Fibroblast of villous mesenchyme (primary cell): ENCODE data around the gene SLIRP. TPM values are rescaled to one million over a fixed set of nuclear protein-coding genes. Genes with fewer than 3 reads are reported as not detected.

Experiments used
- DNase-seq: peaks from one replicate; pipeline ENCODE4 v3.0.0-alpha.2; 2010; ENCODE audit warnings: low read depth
- H3K4me3 ChIP-seq: 2 replicates; pipeline ENCODE4 v1.5.1; 2011; ENCODE audit warnings: low read depth, mild to moderate bottlenecking, low read length
- total RNA-seq: library from RNA; depleted of rRNA; stranded (reverse); fragments of >200 nt; gene quantifications from 2 replicates; pipeline ENCODE4 v1.2.3, GENCODE V29; 2012
- TF ChIP-seq, protein P1 (sequence below): IDR thresholded peaks from 2 replicates; pipeline ENCODE4 v1.5.1; 2012; ENCODE audit warnings: low read depth, mild to moderate bottlenecking, low read length; ENCODE audit not compliant: insufficient read depth

Gene SLIRP
- total RNA-seq, 1 donor, result 108 TPM

DNA sequence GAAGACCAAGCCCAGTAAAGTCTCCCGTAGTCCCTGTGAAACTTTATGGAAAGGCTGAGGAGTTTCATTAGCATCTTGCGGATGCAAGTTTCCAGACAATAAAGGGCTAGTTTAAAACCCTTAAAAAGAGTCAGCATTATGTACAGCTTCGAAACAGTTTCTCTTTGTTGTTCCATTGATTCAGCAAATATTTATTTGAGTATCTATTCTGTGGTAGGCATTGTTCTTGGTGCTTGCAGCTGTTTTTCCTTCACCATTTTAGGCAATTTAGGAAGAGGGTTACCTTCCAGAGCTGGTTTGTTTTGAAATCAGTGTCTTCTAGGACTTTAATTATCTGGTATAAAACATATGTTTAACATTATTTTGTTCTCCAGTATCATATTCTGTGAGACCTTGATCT is 1.5 kb downstream of the SLIRP start:
- DNase-seq, result no peak
- peak overlapping the region; percentile 82 for H3K4me3 ChIP-seq

DNA sequence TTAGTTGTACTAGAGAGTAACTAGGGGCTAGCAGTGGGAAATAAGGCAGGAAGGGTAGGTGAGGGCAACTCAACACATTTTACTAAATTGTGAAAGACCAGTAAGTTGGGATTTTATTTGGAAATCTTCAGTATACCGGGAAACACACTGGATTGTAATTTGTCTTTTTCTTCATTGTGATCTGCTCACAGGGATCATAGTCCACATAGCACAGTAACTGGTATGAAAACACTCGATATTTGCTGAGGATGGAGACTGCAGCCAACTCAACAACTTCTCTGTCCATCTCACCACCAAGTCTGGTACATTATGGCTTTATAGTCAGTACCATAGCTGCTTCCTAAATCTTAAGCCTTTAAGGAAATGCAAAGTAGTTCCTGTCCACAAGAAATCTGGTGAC is 2.5 kb downstream of the SLIRP start:
- TF ChIP-seq, protein P1, sequence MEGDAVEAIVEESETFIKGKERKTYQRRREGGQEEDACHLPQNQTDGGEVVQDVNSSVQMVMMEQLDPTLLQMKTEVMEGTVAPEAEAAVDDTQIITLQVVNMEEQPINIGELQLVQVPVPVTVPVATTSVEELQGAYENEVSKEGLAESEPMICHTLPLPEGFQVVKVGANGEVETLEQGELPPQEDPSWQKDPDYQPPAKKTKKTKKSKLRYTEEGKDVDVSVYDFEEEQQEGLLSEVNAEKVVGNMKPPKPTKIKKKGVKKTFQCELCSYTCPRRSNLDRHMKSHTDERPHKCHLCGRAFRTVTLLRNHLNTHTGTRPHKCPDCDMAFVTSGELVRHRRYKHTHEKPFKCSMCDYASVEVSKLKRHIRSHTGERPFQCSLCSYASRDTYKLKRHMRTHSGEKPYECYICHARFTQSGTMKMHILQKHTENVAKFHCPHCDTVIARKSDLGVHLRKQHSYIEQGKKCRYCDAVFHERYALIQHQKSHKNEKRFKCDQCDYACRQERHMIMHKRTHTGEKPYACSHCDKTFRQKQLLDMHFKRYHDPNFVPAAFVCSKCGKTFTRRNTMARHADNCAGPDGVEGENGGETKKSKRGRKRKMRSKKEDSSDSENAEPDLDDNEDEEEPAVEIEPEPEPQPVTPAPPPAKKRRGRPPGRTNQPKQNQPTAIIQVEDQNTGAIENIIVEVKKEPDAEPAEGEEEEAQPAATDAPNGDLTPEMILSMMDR, result no peak
- no peak overlapping the region for H3K4me3 ChIP-seq
- no peak for DNase-seq

More for the DNA sequence above, 1.5 kb downstream of the SLIRP start:
- TF ChIP-seq, protein P1, result no peak

DNA sequence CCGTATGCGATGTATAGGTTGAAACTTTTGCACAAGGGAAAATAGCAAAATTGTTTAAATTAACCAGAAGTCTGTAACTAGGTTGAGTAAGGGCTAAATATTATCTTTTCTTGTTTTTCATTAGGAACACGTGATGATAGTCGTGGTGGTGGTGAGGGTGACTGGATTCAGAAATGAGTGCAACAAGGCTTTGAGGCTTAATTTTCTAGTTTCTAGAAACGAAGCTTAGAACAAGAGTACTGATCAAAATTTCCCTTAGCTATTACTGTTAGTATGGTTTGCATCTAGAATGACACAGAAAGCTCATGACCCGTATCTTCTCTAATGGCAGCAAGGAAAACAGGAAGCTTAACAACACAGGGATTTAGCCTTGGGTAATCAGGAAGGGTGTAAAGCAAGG is 7.0 kb downstream of the SLIRP start:
- TF ChIP-seq, protein P1, result no peak
- no peak for DNase-seq
- no peak overlapping the region for H3K4me3 ChIP-seq

DNA sequence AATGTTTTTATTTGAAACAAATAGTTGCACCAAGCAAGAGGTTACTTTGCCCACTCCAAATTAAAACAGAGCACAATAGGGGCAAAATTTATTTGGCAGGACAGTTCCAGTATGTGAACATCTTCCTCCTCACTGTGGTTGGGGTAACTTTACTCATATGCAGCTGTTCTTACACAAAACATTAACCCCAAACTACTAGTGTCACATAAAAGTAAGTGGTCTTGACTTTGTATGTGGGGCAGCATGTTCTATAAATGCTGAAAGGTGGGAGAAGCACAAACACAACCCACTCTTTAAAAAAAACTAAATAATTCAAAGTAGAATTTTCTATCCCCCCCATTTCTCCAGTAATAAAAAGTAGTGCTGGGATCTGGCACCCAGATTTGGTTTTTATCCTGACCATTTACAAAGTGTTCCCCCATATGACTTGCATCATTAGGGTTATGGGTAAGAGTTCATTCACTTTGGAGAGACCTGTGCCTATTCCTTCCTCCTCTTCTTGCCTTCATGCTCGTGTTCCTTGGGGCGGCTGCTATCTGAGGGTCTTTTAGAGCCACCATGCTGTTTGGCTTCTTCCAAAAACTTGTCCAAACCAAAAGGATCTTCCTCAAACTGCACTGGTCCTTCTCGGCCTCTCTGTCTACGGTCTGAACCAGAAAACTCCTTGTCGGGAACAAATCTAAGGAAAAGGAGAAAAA is 9.9 kb downstream of the SLIRP start:
- no peak for DNase-seq
- TF ChIP-seq, protein P1, result no peak
- H3K4me3 ChIP-seq, result no peak overlapping the region

DNA sequence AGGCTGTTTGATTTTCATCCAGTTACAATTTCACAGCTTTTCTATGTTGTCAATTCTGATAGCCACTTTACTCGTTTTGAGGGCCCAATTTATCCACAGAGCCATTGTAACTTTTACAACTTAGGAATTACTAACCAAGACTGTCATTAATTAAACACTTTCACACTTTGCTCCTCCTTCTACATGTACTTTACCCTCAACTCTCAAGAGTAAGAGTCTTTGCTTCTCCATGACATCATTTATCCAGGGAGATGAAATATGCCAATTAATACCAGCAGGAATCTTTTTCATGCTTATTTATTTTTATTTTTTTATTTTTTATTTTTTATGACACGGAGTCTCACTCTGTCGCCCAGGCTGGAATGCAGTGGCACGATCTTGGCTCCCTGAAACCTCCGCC is 13.5 kb downstream of the SLIRP start:
- no peak overlapping the region for H3K4me3 ChIP-seq
- TF ChIP-seq, protein P1, result no peak
- no peak for DNase-seq

DNA sequence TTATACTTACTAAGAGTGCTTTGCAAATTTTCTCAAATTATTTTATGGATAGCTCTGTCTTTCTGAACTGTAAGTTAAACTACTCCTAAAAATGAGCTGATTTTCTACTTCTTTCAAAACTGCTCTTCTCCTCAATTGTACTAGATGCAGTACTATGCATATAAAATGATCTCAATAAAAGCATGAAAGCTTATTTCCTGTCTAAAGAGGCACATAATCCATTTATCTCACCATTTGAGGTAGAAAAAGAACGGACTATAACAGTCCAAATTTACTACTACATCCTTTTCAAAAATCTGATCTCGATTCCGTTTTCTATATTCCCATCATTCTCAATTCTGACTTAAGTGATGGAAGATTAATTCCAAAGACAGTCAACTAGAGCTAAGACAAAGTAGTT is 14.4 kb downstream of the SLIRP start:
- TF ChIP-seq, protein P1, result no peak
- DNase-seq, result no peak
- no peak overlapping the region for H3K4me3 ChIP-seq
